Adipocyte (in vitro differentiated cells): ENCODE results near the gene RMP24.
A peak's percentile ranks its signal among the peaks of the same experiment; 100 is the strongest.
"Not testable (repeated sequence)": the region's sequence is repeated elsewhere in the genome, so short reads cannot be mapped to it uniquely, and the experiment has no call there.

ENCODE experiments used
- DNase-seq: peaks from one replicate; pipeline ENCODE4 v3.0.0-alpha.2; 2015; ENCODE audit warnings: low read depth
- H3K27me3 ChIP-seq: replicated peaks from 2 replicates; pipeline ENCODE4 v1.7.0; 2013; ENCODE audit warnings: mild to moderate bottlenecking, low read length, moderate library complexity; ENCODE audit not compliant: control insufficient read depth, insufficient read depth
- H3K36me3 ChIP-seq: 2 replicates; pipeline ENCODE4 v1.7.0; 2013; ENCODE audit warnings: low read length, mild to moderate bottlenecking, moderate library complexity; ENCODE audit not compliant: control insufficient read depth, insufficient read depth, severe bottlenecking
- H3K4me1 ChIP-seq: 2 replicates; pipeline ENCODE4 v1.7.0; 2013; ENCODE audit warnings: mild to moderate bottlenecking, low read length, moderate library complexity; ENCODE audit not compliant: control insufficient read depth, insufficient read depth
- H3K4me3 ChIP-seq: 2 replicates; pipeline ENCODE4 v1.7.0; 2013; ENCODE audit warnings: mild to moderate bottlenecking, low read length, moderate library complexity
- H3K9ac ChIP-seq: 2 replicates; pipeline ENCODE4 v1.7.0; 2013; ENCODE audit warnings: mild to moderate bottlenecking, low read length, moderate library complexity
- H3K9me3 ChIP-seq: 2 replicates; pipeline ENCODE4 v1.7.0; 2013; ENCODE audit warnings: mild to moderate bottlenecking, low read length, moderate library complexity; ENCODE audit not compliant: control insufficient read depth

Gene RMP24

GRCh38 chr18:35998967-35999366, 26.5 kb downstream of the RMP24 start:
- H3K27me3 ChIP-seq: no peaks in the 10 kb centered on the region
- no peaks in the 10 kb centered on the region for H3K36me3 ChIP-seq
- H3K9me3 ChIP-seq: no peaks in the 10 kb centered on the region
- DNase-seq: peak; percentile 8
- no peak overlapping the region for H3K4me3 ChIP-seq
- H3K4me1 ChIP-seq: peaks cover 8% of the 10 kb centered on the region
- no peak overlapping the region for H3K9ac ChIP-seq

- peaks cover 8% of the 10 kb centered on the region for H3K4me1 ChIP-seq
- no peak overlapping the region for H3K9ac ChIP-seq
- no peak overlapping the region for H3K4me3 ChIP-seq
- H3K9me3 ChIP-seq: no peaks in the 10 kb centered on the region
- DNase-seq: no peak
- H3K27me3 ChIP-seq: no peaks in the 10 kb centered on the region
- H3K36me3 ChIP-seq: no peaks in the 10 kb centered on the region
These were observed 27.4 kb downstream of the RMP24 start for GRCh38 chr18:35999925-36000324.

GRCh38 chr18:36006997-36007396, 34.5 kb downstream of the RMP24 start:
- no peak for DNase-seq
- no peaks in the 10 kb centered on the region for H3K9me3 ChIP-seq
- no peak overlapping the region for H3K4me3 ChIP-seq
- no peaks in the 10 kb centered on the region for H3K4me1 ChIP-seq
- H3K27me3 ChIP-seq: no peaks in the 10 kb centered on the region
- H3K36me3 ChIP-seq: no peaks in the 10 kb centered on the region
- no peak overlapping the region for H3K9ac ChIP-seq

GRCh38 chr18:36009214-36009613, 36.7 kb downstream of the RMP24 start:
- DNase-seq: no peak
- H3K9ac ChIP-seq: no peak overlapping the region
- no peaks in the 10 kb centered on the region for H3K9me3 ChIP-seq
- H3K4me3 ChIP-seq: no peak overlapping the region
- H3K4me1 ChIP-seq: no peaks in the 10 kb centered on the region
- no peaks in the 10 kb centered on the region for H3K27me3 ChIP-seq
- no peaks in the 10 kb centered on the region for H3K36me3 ChIP-seq

GRCh38 chr18:36012891-36013290, 40.4 kb downstream of the RMP24 start:
- no peaks in the 10 kb centered on the region for H3K9me3 ChIP-seq
- no peaks in the 10 kb centered on the region for H3K36me3 ChIP-seq
- H3K4me3 ChIP-seq: no peak overlapping the region
- no peak overlapping the region for H3K9ac ChIP-seq
- peaks cover 3% of the 10 kb centered on the region for H3K4me1 ChIP-seq
- no peak for DNase-seq
- H3K27me3 ChIP-seq: no peaks in the 10 kb centered on the region

- Histone ChIP-seq H3K4me1 (peaks cover 3% of the 10 kb centered on the region), H3K36me3 (peaks cover 3% of the 10 kb centered on the region), H3K9ac (no peak overlapping the region), H3K27me3 (no peaks in the 10 kb centered on the region), H3K4me3 (no peak overlapping the region), H3K9me3 (no peaks in the 10 kb centered on the region)
- DNase-seq: no peak
These were observed 43.1 kb downstream of the RMP24 start for GRCh38 chr18:36015629-36016028.

- Histone ChIP-seq H3K4me1 (peaks cover 3% of the 10 kb centered on the region), H3K27me3 (no peaks in the 10 kb centered on the region), H3K36me3 (peaks cover 3% of the 10 kb centered on the region), H3K9me3 (no peaks in the 10 kb centered on the region), H3K4me3 (no peak overlapping the region), H3K9ac (no peak overlapping the region)
- peak; percentile 40 for DNase-seq
These were observed 44.8 kb downstream of the RMP24 start for GRCh38 chr18:36017232-36017631.

GRCh38 chr18:36020174-36020711, 47.8 kb downstream of the RMP24 start:
- no peaks in the 10 kb centered on the region for H3K27me3 ChIP-seq
- H3K36me3 ChIP-seq: peaks cover 18% of the 10 kb centered on the region
- H3K4me3 ChIP-seq: no peak overlapping the region
- no peak for DNase-seq
- peaks cover 3% of the 10 kb centered on the region for H3K4me1 ChIP-seq
- H3K9me3 ChIP-seq: no peaks in the 10 kb centered on the region
- H3K9ac ChIP-seq: no peak overlapping the region

GRCh38 chr18:36023336-36023735, 50.9 kb downstream of the RMP24 start:
- H3K4me3 ChIP-seq: no peak overlapping the region
- H3K9me3 ChIP-seq: no peaks in the 10 kb centered on the region
- peaks cover 6% of the 10 kb centered on the region for H3K4me1 ChIP-seq
- no peaks in the 10 kb centered on the region for H3K27me3 ChIP-seq
- peaks cover 39% of the 10 kb centered on the region for H3K36me3 ChIP-seq
- no peak for DNase-seq
- H3K9ac ChIP-seq: no peak overlapping the region

- H3K4me3 ChIP-seq, H3K9me3 ChIP-seq, H3K4me1 ChIP-seq, DNase-seq, H3K9ac ChIP-seq, H3K27me3 ChIP-seq: not testable (repeated sequence)
- peaks cover 46% of the 10 kb centered on the region for H3K36me3 ChIP-seq
These were observed 51.8 kb downstream of the RMP24 start for GRCh38 chr18:36024241-36024640.

GRCh38 chr18:36025025-36025424, 52.5 kb downstream of the RMP24 start:
- no peak for DNase-seq
- Histone ChIP-seq H3K27me3 (no peaks in the 10 kb centered on the region), H3K9me3 (no peaks in the 10 kb centered on the region), H3K4me1 (peaks cover 6% of the 10 kb centered on the region), H3K9ac (no peak overlapping the region), H3K4me3 (no peak overlapping the region), H3K36me3 (peaks cover 50% of the 10 kb centered on the region)

- DNase-seq: no peak
- Histone ChIP-seq H3K4me1 (peaks cover 6% of the 10 kb centered on the region), H3K9ac (no peak overlapping the region), H3K9me3 (no peaks in the 10 kb centered on the region), H3K4me3 (no peak overlapping the region), H3K27me3 (no peaks in the 10 kb centered on the region), H3K36me3 (peaks cover 50% of the 10 kb centered on the region)
These were observed 56.4 kb downstream of the RMP24 start for GRCh38 chr18:36028859-36029258.
